ENCODE results near the gene ZNF850.

DNA sequence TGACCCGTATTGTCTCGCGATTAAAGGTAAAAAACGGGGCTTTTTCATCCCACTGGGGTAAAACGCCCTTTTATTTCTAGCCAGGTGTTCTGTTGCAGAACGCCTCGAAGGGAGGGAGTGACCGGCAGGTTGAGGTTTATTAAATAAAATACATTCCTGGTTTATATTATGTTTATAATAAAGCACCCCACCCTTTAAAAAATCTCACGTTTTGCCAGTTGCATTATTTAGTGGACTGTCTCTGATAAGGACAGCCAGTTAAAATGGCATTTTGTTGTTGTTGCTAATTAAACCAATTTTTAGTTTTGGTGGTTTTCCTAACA, 25.1 kb upstream of the ZNF850 start:
- TF ChIP-seq POLR2A (IDR thresholded peaks at IDR 0.05; ENCODE audit: borderline replicate concordance, extremely low read depth, insufficient read depth, insufficient read length): no peak
- no peak for TF ChIP-seq CTCF (IDR thresholded peaks at IDR 0.05 in 2 of 3, conservative IDR thresholded peaks at IDR 0.05 in 1 of 3; ENCODE audit: borderline replicate concordance in 1 of 3, insufficient read depth in 1 of 3, low read depth in 2 of 3, low read length in 2 of 3)
- TF ChIP-seq, protein P1, sequence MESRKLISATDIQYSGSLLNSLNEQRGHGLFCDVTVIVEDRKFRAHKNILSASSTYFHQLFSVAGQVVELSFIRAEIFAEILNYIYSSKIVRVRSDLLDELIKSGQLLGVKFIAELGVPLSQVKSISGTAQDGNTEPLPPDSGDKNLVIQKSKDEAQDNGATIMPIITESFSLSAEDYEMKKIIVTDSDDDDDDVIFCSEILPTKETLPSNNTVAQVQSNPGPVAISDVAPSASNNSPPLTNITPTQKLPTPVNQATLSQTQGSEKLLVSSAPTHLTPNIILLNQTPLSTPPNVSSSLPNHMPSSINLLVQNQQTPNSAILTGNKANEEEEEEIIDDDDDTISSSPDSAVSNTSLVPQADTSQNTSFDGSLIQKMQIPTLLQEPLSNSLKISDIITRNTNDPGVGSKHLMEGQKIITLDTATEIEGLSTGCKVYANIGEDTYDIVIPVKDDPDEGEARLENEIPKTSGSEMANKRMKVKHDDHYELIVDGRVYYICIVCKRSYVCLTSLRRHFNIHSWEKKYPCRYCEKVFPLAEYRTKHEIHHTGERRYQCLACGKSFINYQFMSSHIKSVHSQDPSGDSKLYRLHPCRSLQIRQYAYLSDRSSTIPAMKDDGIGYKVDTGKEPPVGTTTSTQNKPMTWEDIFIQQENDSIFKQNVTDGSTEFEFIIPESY (IDR thresholded peaks at IDR 0.05; ENCODE audit: extremely low read depth, insufficient replicate concordance, low read length): no peak
- TF ChIP-seq EZH2 (IDR thresholded peaks at IDR 0.05): no peak
- no peak for TF ChIP-seq MAX (IDR thresholded peaks at IDR 0.05)
- no peak for TF ChIP-seq RAD21 (IDR thresholded peaks at IDR 0.05; ENCODE audit: low read depth)
- no peak for TF ChIP-seq SP1 (IDR thresholded peaks at IDR 0.05; ENCODE audit: low read depth)
- no peak for TF ChIP-seq ZFX (IDR thresholded peaks at IDR 0.05)
- TF ChIP-seq ZNF274 (IDR thresholded peaks at IDR 0.05; ENCODE audit: low read depth, low read length): no peak
- TF ChIP-seq POLR2AphosphoS5 (IDR thresholded peaks at IDR 0.05; ENCODE audit: low read depth, low read length): no peak
- no peak for TF ChIP-seq EZH2phosphoT487 (IDR thresholded peaks at IDR 0.05; ENCODE audit: borderline replicate concordance)

All from HCT116 (cell line).